ENCODE data around the gene VENTX. TPM values are rescaled to one million over a fixed set of nuclear protein-coding genes. Genes with fewer than 3 reads are reported as not detected.

Gene VENTX
- total RNA-seq, 1 experiment from 2014 or later: not detected

- Histone ChIP-seq H3K9me2 (replicated peaks; ENCODE audit: low read length) (no peaks in the 10 kb centered on the region), H3K4me2 (ENCODE audit: low read length) (no peak overlapping the region), H3K27me3 (ENCODE audit: low read length) (no peaks in the 10 kb centered on the region), H3K79me2 (ENCODE audit: low read length) (peaks cover 32% of the 10 kb centered on the region), H3K4me1 (ENCODE audit: insufficient read depth, low read length) (peaks cover 36% of the 10 kb centered on the region), H3K9ac (ENCODE audit: low read length) (no peak overlapping the region), H2AFZ (ENCODE audit: low read length) (no peak overlapping the region), H3F3A (ENCODE audit: low read length, unreplicated experiment) (peaks cover 4% of the 10 kb centered on the region), H3K4me3 (ENCODE audit: low read length) (no peak overlapping the region), H3K9me3 (ENCODE audit: low read length) (no peaks in the 10 kb centered on the region), H3K27ac (ENCODE audit: low read length) (no peak overlapping the region), H4K20me1 (ENCODE audit: low read length) (no peaks in the 10 kb centered on the region), H3K36me3 (ENCODE audit: low read depth, low read length) (peaks cover 5% of the 10 kb centered on the region; the same call in 1 of the 2 replicates)
- TF ChIP-seq EZH2phosphoT487 (IDR thresholded peaks at IDR 0.05; ENCODE audit: borderline replicate concordance, low read length) (no peak), EZH2 (IDR thresholded peaks at IDR 0.05; ENCODE audit: low read length, unreplicated experiment) (no peak), CTCF (conservative IDR thresholded peaks at IDR 0.05; ENCODE audit: low read depth, low read length) (no peak)
- ChIA-PET POLR2A (ENCODE audit: unreplicated experiment) (no interaction called here), CTCF (no interaction called here)
- DNase-seq (no peak), ATAC-seq (no peak)
- intact Hi-C loops (cut with micrococcal nuclease): no loop called here
- no TSS peak for BruUV-seq (replicated peaks)
These were observed 36.0 kb downstream of the VENTX start for GRCh38 chr10:133273534-133274143.

- peaks cover 49% of the 10 kb centered on the region for H3K4me1 ChIP-seq (ENCODE audit: insufficient read depth, low read length)
- H3K79me2 ChIP-seq (ENCODE audit: low read length): peaks cover 32% of the 10 kb centered on the region
- no peaks in the 10 kb centered on the region for H3K27me3 ChIP-seq (ENCODE audit: low read length)
- CTCF ChIA-PET: no interaction called here
- BruUV-seq (replicated peaks): no TSS peak
- peak; percentile 10 for ATAC-seq
- peak; percentile 77 for DNase-seq
- H3K9me2 ChIP-seq (replicated peaks; ENCODE audit: low read length): no peaks in the 10 kb centered on the region
- peak overlapping the region; percentile 96 for H3K9ac ChIP-seq (ENCODE audit: low read length)
- H3K27ac ChIP-seq (ENCODE audit: low read length): peak overlapping the region; percentile 93
- H3K4me2 ChIP-seq (ENCODE audit: low read length): peak overlapping the region; percentile 97
- no peaks in the 10 kb centered on the region; the same call in 1 of the 2 replicates for H3K36me3 ChIP-seq (ENCODE audit: low read depth, low read length)
- H3K4me3 ChIP-seq (ENCODE audit: low read length): peak overlapping the region; percentile 82
- intact Hi-C loops (cut with micrococcal nuclease): no loop called here
- no peak for TF ChIP-seq EZH2phosphoT487 (IDR thresholded peaks at IDR 0.05; ENCODE audit: borderline replicate concordance, low read length)
- no peak for TF ChIP-seq EZH2 (IDR thresholded peaks at IDR 0.05; ENCODE audit: low read length, unreplicated experiment)
- TF ChIP-seq CTCF (conservative IDR thresholded peaks at IDR 0.05; ENCODE audit: low read depth, low read length): no peak
- peaks cover 4% of the 10 kb centered on the region for H3F3A ChIP-seq (ENCODE audit: low read length, unreplicated experiment)
- no peaks in the 10 kb centered on the region for H3K9me3 ChIP-seq (ENCODE audit: low read length)
- POLR2A ChIA-PET (ENCODE audit: unreplicated experiment): interaction anchor here (0.6 kb wide), 1 partner anchor 18 kb away, joined by 3 read pairs; no protein-coding TSS in a partner anchor
- no peak overlapping the region for H2AFZ ChIP-seq (ENCODE audit: low read length)
- no peaks in the 10 kb centered on the region for H4K20me1 ChIP-seq (ENCODE audit: low read length)
These were observed 37.4 kb downstream of the VENTX start for GRCh38 chr10:133274751-133275683.

Data from PC-3 (cell line).